BE2C (cell line): Measurements from ENCODE around the gene HELZ.
"Not testable (repeated sequence)": the region's sequence is repeated elsewhere in the genome, so short reads cannot be mapped to it uniquely, and the experiment has no call there.

Experiments
- DNase-seq: peaks from one replicate; pipeline ENCODE4 v3.0.0-alpha.2; 2020
- H3K27me3 ChIP-seq: fragments of 250-450 bp; sonication (Bioruptor Pico); 2 replicates; pipeline ENCODE4 v1.5.1; 2020; ENCODE audit warnings: mild to moderate bottlenecking
- H3K36me3 ChIP-seq: fragments of 250-450 bp; sonication (Bioruptor Pico); 2 replicates; pipeline ENCODE4 v1.5.1; 2020; ENCODE audit warnings: mild to moderate bottlenecking
- H3K4me1 ChIP-seq: fragments of 250-450 bp; sonication (Bioruptor Pico); 2 replicates; pipeline ENCODE4 v1.5.1; 2020
- H3K4me3 ChIP-seq: 2 replicates; pipeline ENCODE4 v1.5.1; 2011; ENCODE audit warnings: low read depth, low read length
- H3K9me3 ChIP-seq: fragments of 250-450 bp; sonication (Bioruptor Pico); 2 replicates; pipeline ENCODE4 v1.5.1; 2020
- CTCF ChIP-seq: IDR thresholded peaks from 2 replicates; pipeline ENCODE4 v1.5.1; 2012; ENCODE audit warnings: mild to moderate bottlenecking, low read depth, low read length

The HELZ gene

GRCh38 chr17:67143318-67143717 is 101.7 kb downstream of the HELZ start:
- Histone ChIP-seq H3K27me3 (no peaks in the 10 kb centered on the region), H3K4me3 (no peak overlapping the region), H3K9me3 (no peaks in the 10 kb centered on the region), H3K36me3 (peaks cover 60% of the 10 kb centered on the region), H3K4me1 (peaks cover 5% of the 10 kb centered on the region)
- DNase-seq: no peak
- no peak for TF ChIP-seq CTCF

- peaks cover 58% of the 10 kb centered on the region for H3K36me3 ChIP-seq
- not testable (repeated sequence) for H3K9me3 ChIP-seq
These were observed 103.0 kb downstream of the HELZ start for GRCh38 chr17:67142030-67142429.

GRCh38 chr17:67139784-67140665 is 105.0 kb downstream of the HELZ start:
- Histone ChIP-seq H3K27me3 (no peaks in the 10 kb centered on the region), H3K4me3 (no peak overlapping the region), H3K4me1 (peaks cover 5% of the 10 kb centered on the region), H3K36me3 (peaks cover 53% of the 10 kb centered on the region), H3K9me3 (no peaks in the 10 kb centered on the region)
- DNase-seq: peak; percentile 29
- peak; percentile 31 for TF ChIP-seq CTCF

More at GRCh38 chr17:67142030-67142429, 103.0 kb downstream of the HELZ start:
- not testable (repeated sequence) for DNase-seq, H3K4me1 ChIP-seq, H3K27me3 ChIP-seq, H3K4me3 ChIP-seq

GRCh38 chr17:67139289-67139688 is 105.7 kb downstream of the HELZ start:
- Histone ChIP-seq H3K4me1 (peaks cover 5% of the 10 kb centered on the region), H3K27me3 (no peaks in the 10 kb centered on the region), H3K9me3 (no peaks in the 10 kb centered on the region), H3K36me3 (peaks cover 48% of the 10 kb centered on the region), H3K4me3 (no peak overlapping the region)
- TF ChIP-seq CTCF: no peak
- no peak for DNase-seq

- Histone ChIP-seq H3K9me3 (no peaks in the 10 kb centered on the region), H3K4me1 (peaks cover 5% of the 10 kb centered on the region), H3K36me3 (peaks cover 51% of the 10 kb centered on the region), H3K4me3 (no peak overlapping the region), H3K27me3 (no peaks in the 10 kb centered on the region)
- no peak for DNase-seq
- no peak for TF ChIP-seq CTCF
These were observed 106.6 kb downstream of the HELZ start for GRCh38 chr17:67138392-67138791.

GRCh38 chr17:67137860-67138259 is 107.1 kb downstream of the HELZ start:
- Histone ChIP-seq H3K4me3 (no peak overlapping the region), H3K36me3 (peaks cover 46% of the 10 kb centered on the region), H3K9me3 (no peaks in the 10 kb centered on the region), H3K27me3 (no peaks in the 10 kb centered on the region), H3K4me1 (peaks cover 5% of the 10 kb centered on the region)
- no peak for TF ChIP-seq CTCF
- no peak for DNase-seq
